ENCODE measurements around the gene OSBP2.

OSBP2 gene

GRCh38 chr22:30894371-30894740 is 199.7 kb downstream of the OSBP2 start:
- H3K4me1 ChIP-seq (ENCODE audit: control insufficient read depth in 5 of 5, insufficient read depth in 5 of 5, low read length in 5 of 5) = no peaks in the 10 kb centered on the region
- H3K27me3 ChIP-seq (ENCODE audit: control insufficient read depth in 5 of 5, insufficient read depth in 4 of 5, low read length in 5 of 5) = no peaks in the 10 kb centered on the region
- H3K36me3 ChIP-seq (ENCODE audit: control insufficient read depth in 5 of 5, insufficient read depth in 5 of 5, low read length in 5 of 5) = peaks cover 0 to 8% (median 4%) of the 10 kb centered on the region in 5 donors
- no peak overlapping the region for H3K4me3 ChIP-seq (ENCODE audit: low read depth in 1 of 5, low read length in 5 of 5)
- peaks cover 0 to 12% (median 4%) of the 10 kb centered on the region in 5 donors for H3K9me3 ChIP-seq (ENCODE audit: control insufficient read depth in 5 of 5, low read length in 5 of 5)
- no peak overlapping the region for H3K9ac ChIP-seq (ENCODE audit: low read length in 5 of 5)
- no peak overlapping the region for H3K27ac ChIP-seq (ENCODE audit: low read depth, low read length)

- no peaks in the 10 kb centered on the region for H3K4me1 ChIP-seq (ENCODE audit: control insufficient read depth in 5 of 5, insufficient read depth in 5 of 5, low read length in 5 of 5)
- peaks cover 0 to 16% (median 10%) of the 10 kb centered on the region in 5 donors for H3K9me3 ChIP-seq (ENCODE audit: control insufficient read depth in 5 of 5, low read length in 5 of 5)
- H3K36me3 ChIP-seq (ENCODE audit: control insufficient read depth in 5 of 5, insufficient read depth in 5 of 5, low read length in 5 of 5) = peaks cover 3 to 17% (median 6%) of the 10 kb centered on the region in 5 donors
- H3K4me3 ChIP-seq (ENCODE audit: low read depth in 1 of 5, low read length in 5 of 5) = no peak overlapping the region
- H3K27me3 ChIP-seq (ENCODE audit: control insufficient read depth in 5 of 5, insufficient read depth in 4 of 5, low read length in 5 of 5) = no peaks in the 10 kb centered on the region
- H3K27ac ChIP-seq (ENCODE audit: low read depth, low read length) = no peak overlapping the region
- H3K9ac ChIP-seq (ENCODE audit: low read length in 5 of 5) = no peak overlapping the region
These were observed 208.1 kb downstream of the OSBP2 start for GRCh38 chr22:30902496-30903357.

GRCh38 chr22:30903876-30904460 is 209.3 kb downstream of the OSBP2 start:
- H3K4me1 ChIP-seq (ENCODE audit: control insufficient read depth in 5 of 5, insufficient read depth in 5 of 5, low read length in 5 of 5) = no peaks in the 10 kb centered on the region
- peaks cover 3 to 17% (median 6%) of the 10 kb centered on the region in 5 donors for H3K36me3 ChIP-seq (ENCODE audit: control insufficient read depth in 5 of 5, insufficient read depth in 5 of 5, low read length in 5 of 5)
- no peak overlapping the region for H3K27ac ChIP-seq (ENCODE audit: low read depth, low read length)
- peaks cover 0 to 10% (median 8%) of the 10 kb centered on the region in 5 donors for H3K9me3 ChIP-seq (ENCODE audit: control insufficient read depth in 5 of 5, low read length in 5 of 5)
- no peak overlapping the region for H3K4me3 ChIP-seq (ENCODE audit: low read depth in 1 of 5, low read length in 5 of 5)
- H3K9ac ChIP-seq (ENCODE audit: low read length in 5 of 5) = no peak overlapping the region
- no peaks in the 10 kb centered on the region for H3K27me3 ChIP-seq (ENCODE audit: control insufficient read depth in 5 of 5, insufficient read depth in 4 of 5, low read length in 5 of 5)

- Histone ChIP-seq H3K27me3 (ENCODE audit: control insufficient read depth in 5 of 5, insufficient read depth in 4 of 5, low read length in 5 of 5) (no peaks in the 10 kb centered on the region), H3K4me3 (ENCODE audit: low read depth in 1 of 5, low read length in 5 of 5) (no peak overlapping the region), H3K27ac (ENCODE audit: low read depth, low read length) (no peak overlapping the region), H3K9ac (ENCODE audit: low read length in 5 of 5) (no peak overlapping the region), H3K4me1 (ENCODE audit: control insufficient read depth in 5 of 5, insufficient read depth in 5 of 5, low read length in 5 of 5) (no peaks in the 10 kb centered on the region), H3K36me3 (ENCODE audit: control insufficient read depth in 5 of 5, insufficient read depth in 5 of 5, low read length in 5 of 5) (peaks cover 3 to 20% (median 6%) of the 10 kb centered on the region in 5 donors), H3K9me3 (ENCODE audit: control insufficient read depth in 5 of 5, low read length in 5 of 5) (no peaks in the 10 kb centered on the region)
These were observed 211.1 kb downstream of the OSBP2 start for GRCh38 chr22:30905696-30906341.

GRCh38 chr22:30906411-30906810 is 211.7 kb downstream of the OSBP2 start:
- Histone ChIP-seq H3K4me1 (ENCODE audit: control insufficient read depth in 5 of 5, insufficient read depth in 5 of 5, low read length in 5 of 5) (no peaks in the 10 kb centered on the region), H3K4me3 (ENCODE audit: low read depth in 1 of 5, low read length in 5 of 5) (no peak overlapping the region), H3K27ac (ENCODE audit: low read depth, low read length) (no peak overlapping the region), H3K36me3 (ENCODE audit: control insufficient read depth in 5 of 5, insufficient read depth in 5 of 5, low read length in 5 of 5) (peaks cover 3 to 20% (median 6%) of the 10 kb centered on the region in 5 donors), H3K9ac (ENCODE audit: low read length in 5 of 5) (no peak overlapping the region), H3K27me3 (ENCODE audit: control insufficient read depth in 5 of 5, insufficient read depth in 4 of 5, low read length in 5 of 5) (no peaks in the 10 kb centered on the region), H3K9me3 (ENCODE audit: control insufficient read depth in 5 of 5, low read length in 5 of 5) (no peaks in the 10 kb centered on the region)

GRCh38 chr22:30906946-30907345 is 212.3 kb downstream of the OSBP2 start:
- no peaks in the 10 kb centered on the region for H3K4me1 ChIP-seq (ENCODE audit: control insufficient read depth in 5 of 5, insufficient read depth in 5 of 5, low read length in 5 of 5)
- H3K9me3 ChIP-seq (ENCODE audit: control insufficient read depth in 5 of 5, low read length in 5 of 5) = no peaks in the 10 kb centered on the region

GRCh38 chr22:30908051-30908461 is 213.4 kb downstream of the OSBP2 start:
- H3K9me3 ChIP-seq (ENCODE audit: control insufficient read depth in 5 of 5, low read length in 5 of 5) = no peaks in the 10 kb centered on the region
- H3K4me3 ChIP-seq (ENCODE audit: low read depth in 1 of 5, low read length in 5 of 5) = no peak overlapping the region
- H3K36me3 ChIP-seq (ENCODE audit: control insufficient read depth in 5 of 5, insufficient read depth in 5 of 5, low read length in 5 of 5) = peaks cover 3 to 13% (median 6%) of the 10 kb centered on the region in 5 donors
- no peak overlapping the region for H3K9ac ChIP-seq (ENCODE audit: low read length in 5 of 5)
- no peak overlapping the region for H3K27ac ChIP-seq (ENCODE audit: low read depth, low read length)
- H3K4me1 ChIP-seq (ENCODE audit: control insufficient read depth in 5 of 5, insufficient read depth in 5 of 5, low read length in 5 of 5) = no peaks in the 10 kb centered on the region
- H3K27me3 ChIP-seq (ENCODE audit: control insufficient read depth in 5 of 5, insufficient read depth in 4 of 5, low read length in 5 of 5) = no peaks in the 10 kb centered on the region

More at GRCh38 chr22:30906946-30907345, 212.3 kb downstream of the OSBP2 start:
- no peak overlapping the region for H3K4me3 ChIP-seq (ENCODE audit: low read depth in 1 of 5, low read length in 5 of 5)
- H3K27me3 ChIP-seq (ENCODE audit: control insufficient read depth in 5 of 5, insufficient read depth in 4 of 5, low read length in 5 of 5) = no peaks in the 10 kb centered on the region
- peaks cover 3 to 20% (median 6%) of the 10 kb centered on the region in 5 donors for H3K36me3 ChIP-seq (ENCODE audit: control insufficient read depth in 5 of 5, insufficient read depth in 5 of 5, low read length in 5 of 5)
- H3K27ac ChIP-seq (ENCODE audit: low read depth, low read length) = no peak overlapping the region
- no peak overlapping the region for H3K9ac ChIP-seq (ENCODE audit: low read length in 5 of 5)

- Histone ChIP-seq H3K4me1 (ENCODE audit: control insufficient read depth in 5 of 5, insufficient read depth in 5 of 5, low read length in 5 of 5) (no peaks in the 10 kb centered on the region), H3K27me3 (ENCODE audit: control insufficient read depth in 5 of 5, insufficient read depth in 4 of 5, low read length in 5 of 5) (no peaks in the 10 kb centered on the region), H3K9ac (ENCODE audit: low read length in 5 of 5) (no peak overlapping the region), H3K36me3 (ENCODE audit: control insufficient read depth in 5 of 5, insufficient read depth in 5 of 5, low read length in 5 of 5) (peaks cover 0 to 4% (median under 1%) of the 10 kb centered on the region in 5 donors), H3K4me3 (ENCODE audit: low read depth in 1 of 5, low read length in 5 of 5) (no peak overlapping the region), H3K9me3 (ENCODE audit: control insufficient read depth in 5 of 5, low read length in 5 of 5) (no peaks in the 10 kb centered on the region), H3K27ac (ENCODE audit: low read depth, low read length) (no peak overlapping the region)
These were observed 214.6 kb downstream of the OSBP2 start for GRCh38 chr22:30909306-30909705.

- H3K4me1 ChIP-seq (ENCODE audit: control insufficient read depth in 5 of 5, insufficient read depth in 5 of 5, low read length in 5 of 5) = no peaks in the 10 kb centered on the region
- no peak overlapping the region for H3K9ac ChIP-seq (ENCODE audit: low read length in 5 of 5)
These were observed 215.7 kb downstream of the OSBP2 start for GRCh38 chr22:30910358-30910757.

GRCh38 chr22:30918761-30919160 is 224.1 kb downstream of the OSBP2 start:
- Histone ChIP-seq H3K27ac (ENCODE audit: low read depth, low read length) (no peak overlapping the region), H3K36me3 (ENCODE audit: control insufficient read depth in 5 of 5, insufficient read depth in 5 of 5, low read length in 5 of 5) (no peaks in the 10 kb centered on the region), H3K27me3 (ENCODE audit: control insufficient read depth in 5 of 5, insufficient read depth in 4 of 5, low read length in 5 of 5) (no peaks in the 10 kb centered on the region), H3K9me3 (ENCODE audit: control insufficient read depth in 5 of 5, low read length in 5 of 5) (peaks cover 0 to 10% (median 3%) of the 10 kb centered on the region in 5 donors), H3K4me1 (ENCODE audit: control insufficient read depth in 5 of 5, insufficient read depth in 5 of 5, low read length in 5 of 5) (peaks cover 2 to 21% (median 18%) of the 10 kb centered on the region in 5 donors), H3K9ac (ENCODE audit: low read length in 5 of 5) (no peak overlapping the region), H3K4me3 (ENCODE audit: low read depth in 1 of 5, low read length in 5 of 5) (no peak overlapping the region)

More at GRCh38 chr22:30910358-30910757, 215.7 kb downstream of the OSBP2 start:
- Histone ChIP-seq H3K27me3 (ENCODE audit: control insufficient read depth in 5 of 5, insufficient read depth in 4 of 5, low read length in 5 of 5) (no peaks in the 10 kb centered on the region), H3K36me3 (ENCODE audit: control insufficient read depth in 5 of 5, insufficient read depth in 5 of 5, low read length in 5 of 5) (peaks cover 0 to 4% (median 0%) of the 10 kb centered on the region in 5 donors), H3K27ac (ENCODE audit: low read depth, low read length) (no peak overlapping the region), H3K9me3 (ENCODE audit: control insufficient read depth in 5 of 5, low read length in 5 of 5) (peaks cover 0 to 4% (median 0%) of the 10 kb centered on the region in 5 donors), H3K4me3 (ENCODE audit: low read depth in 1 of 5, low read length in 5 of 5) (no peak overlapping the region)
